GM21447 (cell line): ENCODE data around the gene ZNF487.
"Not testable (repeated sequence)": the region's sequence is repeated elsewhere in the genome, so short reads cannot be mapped to it uniquely, and the experiment has no call there.

Source experiments
- ATAC-seq: cut with Tn5 transposase; IDR thresholded peaks from one replicate; pipeline ENCODE4 v1.9.1; 2021; ENCODE audit not compliant: unreplicated experiment

ZNF487 gene

DNA sequence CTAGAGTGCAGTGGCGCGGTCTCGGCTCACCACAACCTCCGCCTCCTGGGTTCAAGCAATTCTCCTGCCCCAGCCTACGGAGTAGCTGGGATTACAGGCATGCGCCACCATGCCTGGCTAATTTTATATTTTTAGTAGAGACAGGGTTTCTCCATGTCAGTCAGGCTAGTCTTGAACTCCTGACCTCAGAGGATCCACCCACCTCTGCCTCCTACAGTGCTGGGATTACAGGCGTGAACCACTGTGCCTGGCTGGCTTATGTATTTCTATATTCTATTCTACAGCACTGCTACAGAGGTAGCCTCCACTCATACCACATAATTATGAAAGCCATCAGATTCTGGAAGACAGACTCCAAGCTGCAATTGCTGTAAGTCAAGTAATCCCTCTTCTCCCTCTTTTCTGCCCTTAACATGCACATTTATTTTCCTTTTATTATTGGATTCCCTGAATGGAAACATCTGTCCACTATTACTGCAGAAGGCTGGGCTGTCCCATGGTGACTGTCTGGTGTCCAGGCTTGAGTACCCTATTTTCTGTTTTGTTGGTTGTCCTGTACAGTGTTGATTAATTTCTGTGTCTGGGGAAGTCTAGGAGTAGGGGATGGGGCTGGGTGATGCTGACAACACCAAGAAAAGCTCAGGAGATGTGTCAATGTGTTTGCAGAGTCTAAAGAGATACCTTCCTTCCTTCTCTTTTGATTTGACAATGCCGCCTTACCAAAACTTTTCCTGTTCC, 5.8 kb upstream of the ZNF487 start:
- ATAC-seq, result no peak

DNA sequence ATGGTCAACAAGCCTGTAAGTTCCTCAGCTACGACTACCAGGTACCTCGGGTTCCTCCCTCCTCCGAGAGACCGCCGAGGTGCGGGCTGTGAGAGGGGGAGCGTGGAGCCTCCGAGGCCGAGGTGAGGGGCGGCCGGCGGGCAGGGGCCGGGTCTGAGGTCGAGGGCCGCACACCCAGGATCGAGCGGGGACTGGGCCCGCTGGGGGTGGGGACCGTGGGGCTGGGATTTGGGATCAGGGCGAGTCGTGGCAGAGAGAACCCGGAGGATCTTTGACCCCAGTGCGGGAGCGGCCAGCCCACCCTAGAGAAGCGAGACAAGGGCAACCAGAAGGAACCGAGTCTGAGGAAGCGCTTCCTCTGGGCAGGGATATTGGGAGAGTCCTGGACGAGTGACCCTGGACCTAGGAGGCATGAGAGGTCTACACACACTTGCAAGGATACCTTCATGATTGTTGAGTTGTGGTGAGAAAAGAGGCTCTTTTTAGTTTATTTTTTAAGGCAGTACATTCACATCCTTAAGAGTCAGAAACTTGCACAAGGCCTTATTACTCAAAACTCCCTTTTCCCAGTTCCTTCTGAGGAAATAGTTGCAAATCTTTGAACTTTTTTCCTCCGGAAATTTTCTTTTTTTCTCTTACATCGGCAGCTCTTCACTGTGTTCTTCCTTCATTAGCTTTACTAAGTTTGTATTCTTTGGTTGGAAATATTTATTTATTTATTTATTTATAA, 395 bp downstream of the ZNF487 start:
- peak; percentile 1 for ATAC-seq

DNA sequence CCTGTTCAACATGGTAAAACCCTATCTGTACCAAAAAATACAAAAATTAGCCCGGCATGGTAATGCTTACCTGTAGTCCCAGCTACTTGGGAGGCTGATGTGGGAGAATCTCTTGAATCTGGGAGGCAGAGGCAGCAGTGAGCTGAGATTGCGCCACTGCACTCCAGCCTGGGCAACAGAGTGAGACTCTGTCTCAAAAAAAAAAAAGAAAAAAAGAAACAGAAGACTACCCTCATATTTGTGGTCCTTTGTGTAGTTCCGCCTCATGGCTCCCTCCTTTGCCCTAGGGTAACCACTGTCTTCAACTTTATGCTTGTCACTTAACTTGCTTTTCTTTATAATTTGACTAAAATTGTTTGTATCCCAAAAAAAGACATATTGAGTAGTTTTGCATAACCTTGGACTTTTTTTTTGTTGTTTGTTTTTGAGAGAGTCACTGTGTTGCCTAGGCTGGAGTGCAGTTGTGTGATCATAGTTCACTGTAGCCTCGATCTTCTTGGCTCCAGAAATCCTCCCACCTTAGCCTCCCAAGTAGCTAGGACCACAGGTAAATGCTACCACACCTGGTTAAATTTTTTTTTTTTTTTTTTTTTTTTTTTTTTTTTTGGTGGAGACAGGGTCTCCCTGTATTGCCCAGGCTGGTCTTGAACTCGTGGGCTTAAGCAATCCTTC, 3.7 kb downstream of the ZNF487 start:
- no peak for ATAC-seq

DNA sequence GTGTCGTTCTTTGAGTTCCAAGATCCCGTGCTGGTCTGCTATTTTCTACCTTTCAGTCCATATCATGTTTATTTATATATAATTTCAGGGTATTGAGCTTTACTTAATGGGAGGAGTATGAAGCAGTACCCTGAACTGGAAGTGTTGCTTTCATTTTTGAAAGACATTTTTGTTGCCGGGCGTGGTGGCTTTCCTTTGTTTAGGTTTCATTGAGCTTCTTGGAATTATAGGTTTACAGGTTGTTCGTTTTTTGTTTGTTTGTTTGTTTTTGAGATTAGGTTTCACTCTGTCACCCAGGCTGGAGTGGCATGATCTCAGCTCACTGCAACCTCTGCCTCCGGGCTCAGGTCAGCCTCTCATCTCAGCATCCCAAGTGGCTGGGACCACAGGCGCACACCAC, 7.4 kb downstream of the ZNF487 start:
- no peak for ATAC-seq

DNA sequence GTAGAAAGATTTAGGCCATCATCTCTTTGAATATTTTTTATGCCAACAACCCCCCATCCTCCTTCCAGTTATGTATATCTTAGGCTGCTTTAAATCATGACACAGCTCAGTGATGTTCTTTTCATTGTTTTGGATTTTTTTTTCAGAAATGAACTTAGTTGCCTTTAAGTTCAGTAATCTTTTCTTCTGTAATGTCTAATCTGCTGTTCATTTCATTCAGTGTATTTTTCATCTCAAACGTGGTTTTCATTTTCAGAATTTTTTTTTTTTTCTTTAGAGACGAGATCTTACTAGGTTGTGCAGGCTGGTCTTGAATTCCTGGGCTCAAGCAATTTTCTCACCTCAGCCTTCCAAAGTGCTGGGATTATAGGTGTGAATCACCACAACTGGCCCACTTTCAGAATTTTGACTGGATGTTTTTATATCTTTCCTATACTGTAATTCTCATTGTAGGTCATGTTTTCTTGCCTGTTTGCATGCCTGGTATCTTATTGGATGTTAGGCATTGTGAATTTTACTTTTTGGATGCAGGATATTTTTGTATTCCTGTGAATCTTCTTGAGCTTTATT, 8.1 kb downstream of the ZNF487 start:
- ATAC-seq, result no peak

DNA sequence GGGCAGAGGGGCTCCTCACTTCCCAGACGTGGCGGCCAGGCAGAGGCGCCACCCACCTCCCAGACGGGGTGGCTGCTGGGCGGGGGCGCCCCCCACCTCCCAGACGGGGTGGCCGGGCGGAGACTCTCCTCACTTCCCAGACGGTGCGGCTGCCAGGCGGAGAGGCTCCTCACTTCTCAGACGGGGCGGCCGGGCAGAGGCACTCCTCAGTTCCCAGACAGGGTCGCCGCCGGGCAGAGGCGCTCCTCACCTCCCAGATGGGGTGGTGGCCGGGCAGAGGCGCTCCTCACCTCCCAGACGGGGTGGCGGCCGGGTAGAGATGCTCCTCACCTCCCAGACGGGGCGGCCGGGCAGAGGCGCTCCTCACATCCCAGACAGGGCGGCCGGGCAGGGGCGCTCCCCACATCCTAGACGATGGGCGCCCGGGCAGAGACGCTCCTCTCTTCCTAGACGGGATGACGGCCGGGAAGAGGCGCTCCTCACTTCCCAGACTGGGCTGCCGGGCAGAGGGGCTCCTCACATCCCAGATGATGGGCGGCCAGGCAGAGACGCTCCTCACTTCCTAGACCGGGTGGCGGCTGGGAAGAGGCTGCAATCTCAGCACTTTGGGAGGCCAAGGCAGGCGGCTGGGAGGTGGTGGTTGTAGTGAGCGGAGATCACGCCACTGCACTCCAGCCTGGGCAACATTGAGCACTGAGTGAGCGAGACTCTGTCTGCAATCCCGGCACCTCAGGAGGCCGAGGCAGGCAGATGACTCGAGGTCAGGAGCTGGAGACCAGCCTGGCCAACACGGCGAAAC, 9.5 kb downstream of the ZNF487 start:
- not testable (repeated sequence) for ATAC-seq

DNA sequence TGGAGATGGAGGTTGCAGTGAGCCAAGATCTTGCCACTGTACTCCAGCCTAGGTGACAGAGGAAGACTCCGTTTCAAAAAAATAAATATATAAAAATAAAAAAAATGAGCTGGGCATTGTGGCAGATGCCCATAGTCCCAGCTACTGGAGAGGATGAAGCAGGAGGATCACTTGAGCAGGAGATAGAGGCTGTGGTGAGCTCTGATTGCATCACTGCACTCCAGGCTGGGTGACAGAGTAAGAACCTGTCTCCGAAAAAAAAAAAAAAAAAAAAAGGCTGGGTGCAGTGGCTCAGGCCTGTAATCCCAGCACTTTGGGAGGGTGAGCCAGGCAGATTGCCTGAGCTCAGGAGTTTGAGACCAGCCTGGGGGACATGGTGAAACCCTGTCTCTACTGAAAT, 11.8 kb downstream of the ZNF487 start:
- no peak for ATAC-seq

DNA sequence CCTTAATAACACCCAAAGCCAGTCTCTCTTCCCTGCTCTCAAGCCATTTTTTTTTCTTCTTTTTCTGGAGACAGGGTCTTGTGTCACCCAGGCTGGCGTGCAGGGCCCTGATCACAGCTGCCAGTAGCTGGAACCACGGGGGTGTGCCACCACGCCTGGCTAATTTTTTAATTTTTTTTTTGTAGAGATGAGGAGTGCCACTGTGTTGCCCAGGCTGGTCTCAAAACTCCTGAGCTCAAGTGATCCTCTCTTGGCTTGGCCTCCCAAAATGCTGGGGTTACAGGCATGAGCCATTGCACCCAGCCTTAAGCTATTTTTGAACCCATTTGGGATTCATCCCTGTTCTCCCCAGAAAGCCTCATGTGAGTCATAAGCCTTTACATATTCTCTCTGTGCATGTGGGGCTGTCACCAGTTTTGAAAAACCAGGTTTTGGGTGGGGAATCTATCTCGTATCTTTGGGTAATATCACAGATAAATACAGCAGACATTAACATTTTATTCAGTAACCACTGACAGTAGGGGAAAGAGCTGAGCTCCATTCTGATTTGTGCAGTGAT, 15.5 kb downstream of the ZNF487 start:
- peak; percentile 2 for ATAC-seq

DNA sequence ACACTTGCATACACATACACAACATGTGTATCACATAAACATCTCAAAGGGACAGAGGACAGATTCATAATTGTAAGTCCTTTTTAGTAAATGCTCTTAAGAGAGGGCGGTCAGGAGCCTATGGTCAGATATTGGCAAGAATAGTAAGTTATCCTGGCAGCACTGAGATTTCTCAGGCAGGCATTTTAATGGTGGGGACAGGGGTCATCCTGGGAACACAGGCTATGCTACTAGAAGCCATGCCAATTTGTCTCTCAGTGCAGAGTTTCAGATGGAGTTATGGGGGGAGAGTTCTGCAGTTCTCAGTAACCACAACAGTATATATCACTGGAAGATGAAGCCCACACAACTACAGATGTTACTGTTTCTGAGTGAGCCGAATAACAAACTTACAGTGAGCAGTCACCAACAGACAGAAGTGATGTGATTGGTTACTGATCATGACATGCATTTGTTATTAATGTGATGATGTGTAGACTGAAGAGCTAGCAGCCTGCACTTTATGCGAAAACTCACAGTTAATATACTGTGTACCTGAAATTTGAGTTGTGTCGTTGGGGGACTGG, 16.4 kb downstream of the ZNF487 start:
- no peak for ATAC-seq

DNA sequence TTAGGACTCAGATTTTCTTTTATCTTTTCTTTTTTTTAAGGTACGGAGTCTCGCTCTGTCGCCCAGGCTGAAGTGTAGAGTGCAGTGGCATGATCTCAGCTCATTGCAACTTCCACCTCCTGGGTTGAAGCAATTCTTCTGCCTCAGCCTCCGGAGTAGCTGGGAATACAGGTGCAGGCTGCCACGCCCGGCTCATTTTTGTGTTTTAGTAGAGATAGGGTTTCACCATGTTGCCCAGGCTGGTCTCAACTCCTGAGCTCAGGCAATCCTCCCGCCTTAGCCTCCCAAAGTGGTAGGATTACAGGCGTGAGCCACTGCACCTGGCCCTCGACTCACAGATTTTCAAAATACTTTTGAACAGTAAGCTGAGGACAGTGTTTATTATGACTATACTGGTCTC, 17.1 kb downstream of the ZNF487 start:
- ATAC-seq, result not testable (repeated sequence)

DNA sequence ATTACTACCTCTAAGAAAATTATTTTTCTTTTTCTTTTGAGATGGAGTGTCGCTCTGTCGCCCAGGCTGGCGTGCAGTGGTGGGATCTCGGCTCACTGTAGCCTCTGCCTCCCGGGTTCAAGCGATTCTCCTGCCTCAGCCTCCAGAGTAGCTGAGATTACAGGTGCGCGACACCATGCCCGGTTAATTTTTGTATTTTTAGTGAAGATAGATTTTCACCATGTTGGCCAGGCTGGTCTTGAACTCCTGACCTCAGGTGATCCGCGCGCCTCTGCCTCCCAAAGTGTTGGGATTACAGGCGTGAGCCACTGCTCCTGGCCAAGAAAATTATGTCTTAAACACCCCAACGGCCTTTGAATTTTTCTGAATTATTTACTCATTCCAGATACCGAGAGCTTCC, 19.6 kb downstream of the ZNF487 start:
- ATAC-seq, result not testable (repeated sequence)

DNA sequence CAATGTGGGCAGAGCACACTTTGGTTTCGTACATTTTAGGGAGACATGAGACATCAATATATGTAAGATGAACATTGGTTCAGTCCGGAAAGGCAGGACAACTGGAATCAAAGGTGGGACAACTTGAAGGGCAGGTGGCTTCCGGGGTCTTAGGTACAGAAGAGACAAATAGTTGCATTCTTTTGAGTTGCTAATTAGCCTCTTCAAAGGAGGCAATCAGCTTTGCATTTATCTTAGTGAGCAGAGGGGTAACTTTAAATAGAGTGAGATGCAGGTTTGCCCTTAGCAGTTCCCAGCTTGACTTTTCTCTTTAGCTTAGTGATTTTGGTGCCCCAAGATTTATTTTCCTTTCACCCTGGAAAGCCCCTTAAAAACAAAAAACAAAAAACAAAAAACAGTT, 21.3 kb downstream of the ZNF487 start:
- ATAC-seq, result no peak

DNA sequence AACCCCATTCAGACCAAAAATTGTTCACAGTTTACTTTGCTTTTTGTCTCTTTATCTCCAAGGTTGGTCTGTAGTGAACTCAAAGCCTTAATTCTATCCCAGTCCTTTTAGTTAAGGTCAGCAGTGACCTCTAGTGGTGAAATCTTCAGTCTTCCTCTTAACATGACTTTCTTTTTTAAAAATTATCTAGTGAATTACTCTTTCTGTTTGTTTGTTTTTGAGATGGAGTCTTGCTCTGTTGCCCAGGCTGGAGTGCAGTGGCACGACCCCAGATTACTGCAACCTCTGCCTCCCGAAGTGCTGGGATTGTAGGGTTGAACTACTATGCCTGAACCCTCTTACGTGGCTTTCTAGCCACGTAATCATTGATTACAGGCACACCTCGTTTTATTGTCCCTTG, 25.0 kb downstream of the ZNF487 start:
- peak; percentile 72 for ATAC-seq

DNA sequence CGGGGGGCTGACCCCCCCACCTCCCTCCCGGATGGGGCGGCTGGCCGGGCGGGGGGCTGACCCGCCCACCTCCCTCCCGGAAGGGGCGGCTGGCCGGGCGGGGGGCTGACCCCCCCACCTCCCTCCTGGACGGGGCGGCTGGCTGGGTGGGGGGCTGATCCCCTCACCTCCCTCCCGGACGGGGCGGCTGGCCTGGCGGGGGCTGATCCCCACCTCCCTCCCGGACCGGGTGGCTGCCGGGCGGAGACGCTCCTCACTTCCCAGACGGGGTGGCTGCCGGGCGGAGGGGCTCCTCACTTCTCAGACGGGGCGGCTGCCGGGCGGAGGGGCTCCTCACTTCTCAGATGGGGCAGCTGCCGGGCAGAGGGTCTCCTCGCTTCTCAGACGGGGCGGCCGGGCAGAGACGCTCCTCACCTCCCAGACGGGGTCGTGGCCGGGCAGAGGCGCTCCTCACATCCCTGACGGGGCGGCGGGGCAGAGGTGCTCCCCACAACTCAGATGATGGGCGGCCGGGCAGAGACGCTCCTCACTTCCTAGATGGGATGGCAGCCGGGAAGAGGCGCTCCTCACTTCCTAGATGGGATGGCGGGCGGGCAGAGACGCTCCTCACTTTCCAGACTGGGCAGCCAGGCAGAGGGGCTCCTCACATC, 28.3 kb downstream of the ZNF487 start:
- not testable (repeated sequence) for ATAC-seq

DNA sequence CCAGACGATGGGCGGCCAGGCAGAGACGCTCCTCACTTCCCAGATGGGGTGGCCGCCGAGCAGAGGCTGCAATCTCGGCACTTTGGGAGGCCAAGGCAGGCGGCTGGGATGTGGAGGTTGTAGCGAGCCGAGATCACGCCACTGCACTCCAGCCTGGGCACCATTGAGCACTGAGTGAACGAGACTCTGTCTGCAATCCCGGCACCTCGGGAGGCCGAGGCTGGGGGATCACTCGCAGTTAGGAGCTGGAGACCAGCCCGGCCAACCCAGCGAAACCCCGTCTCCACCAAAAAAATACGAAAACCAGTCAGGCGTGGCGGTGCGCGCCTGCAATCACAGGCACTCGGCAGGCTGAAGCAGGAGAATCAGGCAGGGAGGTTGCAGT, 28.8 kb downstream of the ZNF487 start:
- ATAC-seq, result not testable (repeated sequence)

DNA sequence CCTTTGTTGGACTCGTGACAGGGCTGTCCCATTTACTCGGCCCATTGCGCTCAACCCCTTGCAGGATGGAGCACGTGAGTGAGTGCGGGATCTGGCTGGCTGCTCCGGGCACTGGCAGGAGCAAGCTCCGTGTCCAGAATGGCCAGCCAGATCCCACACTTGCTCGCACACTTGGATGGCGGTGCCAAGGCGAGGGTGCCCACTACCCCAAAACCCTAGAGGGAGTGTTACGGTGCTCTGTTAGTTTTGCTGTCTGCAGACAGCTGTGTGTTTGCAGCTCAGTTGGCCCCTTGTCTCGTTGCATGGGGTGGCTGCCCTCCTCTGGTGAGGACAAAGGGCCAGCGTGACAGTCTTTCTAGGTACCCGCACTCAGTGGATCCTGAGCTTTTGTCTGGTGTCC, 34.2 kb downstream of the ZNF487 start:
- no peak for ATAC-seq

DNA sequence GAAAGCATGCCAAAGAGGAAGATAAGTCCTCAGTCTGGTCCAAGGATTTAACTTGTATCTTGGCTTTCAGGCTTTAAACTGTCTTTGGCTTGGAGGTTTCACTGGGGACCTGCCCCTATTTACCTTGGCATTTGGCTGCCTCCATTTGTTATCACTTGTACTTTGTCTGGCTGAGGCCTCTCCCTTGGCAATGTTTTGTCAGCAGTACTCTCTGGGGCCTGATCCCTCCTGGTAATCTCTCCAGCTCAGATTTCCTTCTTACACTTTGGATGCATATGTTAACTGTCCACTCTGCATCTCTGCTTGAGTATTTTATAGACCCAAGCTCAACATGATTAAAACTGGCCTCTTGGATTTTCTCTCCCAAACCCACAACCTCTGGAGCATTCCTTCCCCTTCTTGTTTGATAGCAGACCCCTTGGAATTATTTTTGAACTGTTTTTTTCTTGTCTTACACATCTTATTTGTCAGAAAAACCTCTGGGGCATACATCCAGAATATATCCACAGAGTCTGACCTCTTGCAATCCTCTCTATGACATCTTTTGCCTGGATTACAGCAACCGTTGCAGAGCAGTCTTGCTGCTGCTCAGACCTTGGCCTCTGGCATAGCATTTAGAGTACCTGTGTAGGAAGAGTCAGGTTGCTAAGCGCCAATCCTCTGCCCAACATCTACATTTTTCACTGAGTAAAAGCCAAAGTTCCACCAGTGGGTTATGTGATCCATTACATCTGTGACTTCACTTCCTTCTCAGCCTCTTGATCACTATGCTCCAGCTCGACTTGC, 35.2 kb downstream of the ZNF487 start:
- ATAC-seq, result no peak

DNA sequence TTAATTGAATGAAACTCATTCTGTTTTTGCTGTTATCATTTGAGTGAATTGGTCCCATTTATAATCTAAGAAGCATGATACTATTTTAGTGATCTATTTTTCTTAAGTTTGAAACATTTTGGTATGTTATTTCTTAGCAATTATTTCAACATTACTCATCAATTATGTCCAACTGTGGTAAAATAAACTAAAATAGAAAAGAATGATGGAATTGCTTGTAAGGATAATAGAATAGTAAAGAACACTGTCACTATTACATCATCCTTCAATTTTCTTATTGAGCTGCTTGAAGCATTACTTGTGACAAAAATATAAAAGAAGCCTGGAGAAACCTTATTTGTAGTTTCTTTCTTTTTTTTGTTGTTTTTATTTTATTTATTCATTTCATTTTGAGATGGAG, 42.4 kb downstream of the ZNF487 start:
- ATAC-seq, result no peak
